ENCODE results near the gene B4GAT1.
A peak's percentile ranks its signal among the peaks of the same experiment; 100 is the strongest.

Gene B4GAT1

DNA sequence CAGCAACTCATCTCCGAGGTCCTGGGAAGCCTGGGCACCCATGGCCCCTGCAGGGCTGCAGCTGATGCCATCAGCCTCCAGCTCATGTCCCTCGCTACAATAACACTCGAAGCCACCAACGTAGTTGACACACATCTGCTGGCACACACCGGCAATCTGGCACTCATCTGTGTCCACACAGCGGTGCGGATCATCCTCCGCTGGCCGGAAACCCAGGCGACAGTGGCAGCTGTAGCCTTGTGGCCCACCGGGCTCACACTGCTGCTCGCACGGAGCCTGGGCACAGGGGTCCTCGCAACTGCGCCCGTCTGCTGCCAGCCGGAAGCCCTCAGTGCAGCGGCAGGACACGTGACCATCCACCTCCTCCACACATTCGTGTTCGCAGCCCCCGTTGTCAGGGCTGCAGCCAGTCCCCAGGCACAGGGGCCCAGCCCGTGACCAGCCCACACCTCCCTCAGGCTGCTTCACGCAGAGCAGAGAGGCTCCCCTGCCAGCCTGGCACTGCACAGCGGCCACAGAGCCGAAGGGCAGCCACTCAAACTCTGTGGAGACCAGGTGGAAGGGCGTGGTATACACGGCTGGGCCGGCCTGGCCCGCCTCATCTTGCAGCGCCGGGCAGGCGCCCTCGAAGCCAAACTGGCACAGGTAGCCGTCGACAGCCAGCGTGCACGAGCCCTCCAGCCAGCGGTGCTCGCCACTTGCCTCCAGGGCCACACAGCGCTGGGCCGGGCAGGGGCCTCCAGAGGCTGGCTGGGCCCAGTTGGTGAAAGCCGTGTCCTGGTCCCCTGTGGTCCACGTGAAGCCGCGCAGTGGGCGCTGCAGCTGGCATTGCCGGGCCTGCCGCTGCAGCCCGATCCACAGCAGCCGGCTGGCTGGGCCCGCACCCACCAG, 31.3 kb downstream of the B4GAT1 start:
- DNase-seq (ENCODE audit: low read depth): no peak
- no peak overlapping the region for H3K4me3 ChIP-seq (ENCODE audit: low read length)

DNA sequence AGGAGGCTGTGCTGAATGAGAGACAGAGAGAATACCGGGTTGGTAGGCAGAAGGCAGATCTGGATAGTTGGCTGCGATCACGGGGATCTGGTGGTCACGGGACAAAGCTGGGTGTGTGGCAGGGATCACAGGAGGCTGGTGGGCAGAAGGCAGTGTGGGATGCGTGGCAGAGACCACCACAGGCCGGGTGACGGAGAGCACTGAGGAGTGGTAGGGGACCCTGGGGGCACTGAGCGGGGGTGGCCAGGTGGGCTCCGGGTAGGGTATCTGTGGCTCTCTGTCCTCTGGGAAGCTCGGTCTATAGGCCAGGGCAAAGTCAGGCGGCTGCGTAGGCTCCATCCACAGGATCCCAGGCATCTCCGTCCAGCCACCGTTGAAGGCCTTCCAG, 31.9 kb downstream of the B4GAT1 start:
- DNase-seq (ENCODE audit: low read depth): no peak
- H3K4me3 ChIP-seq (ENCODE audit: low read length): no peak overlapping the region
- TF ChIP-seq, protein P1, sequence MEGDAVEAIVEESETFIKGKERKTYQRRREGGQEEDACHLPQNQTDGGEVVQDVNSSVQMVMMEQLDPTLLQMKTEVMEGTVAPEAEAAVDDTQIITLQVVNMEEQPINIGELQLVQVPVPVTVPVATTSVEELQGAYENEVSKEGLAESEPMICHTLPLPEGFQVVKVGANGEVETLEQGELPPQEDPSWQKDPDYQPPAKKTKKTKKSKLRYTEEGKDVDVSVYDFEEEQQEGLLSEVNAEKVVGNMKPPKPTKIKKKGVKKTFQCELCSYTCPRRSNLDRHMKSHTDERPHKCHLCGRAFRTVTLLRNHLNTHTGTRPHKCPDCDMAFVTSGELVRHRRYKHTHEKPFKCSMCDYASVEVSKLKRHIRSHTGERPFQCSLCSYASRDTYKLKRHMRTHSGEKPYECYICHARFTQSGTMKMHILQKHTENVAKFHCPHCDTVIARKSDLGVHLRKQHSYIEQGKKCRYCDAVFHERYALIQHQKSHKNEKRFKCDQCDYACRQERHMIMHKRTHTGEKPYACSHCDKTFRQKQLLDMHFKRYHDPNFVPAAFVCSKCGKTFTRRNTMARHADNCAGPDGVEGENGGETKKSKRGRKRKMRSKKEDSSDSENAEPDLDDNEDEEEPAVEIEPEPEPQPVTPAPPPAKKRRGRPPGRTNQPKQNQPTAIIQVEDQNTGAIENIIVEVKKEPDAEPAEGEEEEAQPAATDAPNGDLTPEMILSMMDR (conservative IDR thresholded peaks at IDR 0.05; ENCODE audit: low read depth, low read length): no peak

More for the DNA sequence above, 31.3 kb downstream of the B4GAT1 start:
- TF ChIP-seq, protein P1 (conservative IDR thresholded peaks at IDR 0.05; ENCODE audit: low read depth, low read length): no peak

DNA sequence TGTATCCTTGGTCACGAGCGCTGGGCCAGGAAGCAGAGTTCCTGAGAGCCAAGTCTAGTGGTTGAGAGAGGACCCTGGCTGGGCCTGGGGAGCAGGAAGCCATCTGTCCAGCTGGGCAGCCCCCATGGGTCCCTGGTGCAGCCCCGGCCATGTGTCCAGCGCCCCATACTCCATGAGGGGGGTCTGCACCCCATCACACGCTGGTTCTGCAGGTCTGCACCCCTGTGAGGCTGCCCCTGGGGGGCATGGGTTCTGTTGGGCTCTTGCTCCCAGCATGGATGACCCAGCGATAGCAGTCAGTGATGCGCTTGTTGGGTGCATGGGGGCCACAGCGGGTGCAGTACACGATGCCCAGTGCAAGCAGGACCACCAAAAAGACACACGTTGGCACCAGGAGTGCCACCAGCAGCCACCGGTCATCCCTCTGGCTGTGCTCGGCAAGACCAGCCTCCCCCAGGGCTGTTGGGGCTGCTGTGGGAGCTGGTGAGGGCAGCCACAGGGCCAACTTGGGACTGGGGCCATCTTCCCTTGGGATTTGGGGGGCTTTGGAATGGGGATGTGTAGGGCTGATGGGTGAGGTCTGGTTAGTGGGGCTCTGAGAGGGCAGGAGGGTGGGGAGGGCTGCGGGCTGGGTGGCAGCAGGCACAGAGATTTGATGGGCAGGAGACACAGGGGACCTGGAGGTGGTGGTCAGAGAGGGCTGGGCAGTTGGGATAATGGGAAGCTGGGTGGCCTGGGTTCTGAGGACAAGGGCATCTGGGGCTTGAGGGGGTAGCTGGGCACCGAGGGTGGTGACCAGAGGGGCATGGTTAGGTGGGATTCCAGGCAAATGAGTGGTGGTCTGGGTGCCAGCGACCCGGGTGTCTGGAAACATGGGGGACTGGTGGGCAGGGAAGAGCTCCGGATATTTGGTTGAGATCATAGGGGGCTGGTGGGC, 32.6 kb downstream of the B4GAT1 start:
- no peak for DNase-seq (ENCODE audit: low read depth)
- no peak overlapping the region for H3K4me3 ChIP-seq (ENCODE audit: low read length)
- TF ChIP-seq, protein P1 (conservative IDR thresholded peaks at IDR 0.05; ENCODE audit: low read depth, low read length): no peak

DNA sequence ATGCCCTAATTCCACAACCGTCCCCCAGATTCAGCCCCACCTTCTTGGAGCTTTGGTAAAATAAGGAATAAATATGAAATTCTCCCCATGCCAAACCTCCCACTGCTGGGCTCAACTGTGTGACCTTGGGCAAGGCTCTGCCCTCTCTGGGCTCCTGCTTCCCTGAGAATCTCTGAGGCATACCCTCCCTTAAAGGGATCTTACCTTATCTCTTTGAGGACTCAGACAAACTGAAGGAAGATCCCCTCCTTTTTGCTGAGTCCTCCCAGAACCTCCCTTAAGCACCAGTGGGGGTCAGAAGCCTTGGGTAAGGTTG, 33.3 kb downstream of the B4GAT1 start:
- no peak for DNase-seq (ENCODE audit: low read depth)
- TF ChIP-seq, protein P1 (conservative IDR thresholded peaks at IDR 0.05; ENCODE audit: low read depth, low read length): no peak
- H3K4me3 ChIP-seq (ENCODE audit: low read length): no peak overlapping the region

DNA sequence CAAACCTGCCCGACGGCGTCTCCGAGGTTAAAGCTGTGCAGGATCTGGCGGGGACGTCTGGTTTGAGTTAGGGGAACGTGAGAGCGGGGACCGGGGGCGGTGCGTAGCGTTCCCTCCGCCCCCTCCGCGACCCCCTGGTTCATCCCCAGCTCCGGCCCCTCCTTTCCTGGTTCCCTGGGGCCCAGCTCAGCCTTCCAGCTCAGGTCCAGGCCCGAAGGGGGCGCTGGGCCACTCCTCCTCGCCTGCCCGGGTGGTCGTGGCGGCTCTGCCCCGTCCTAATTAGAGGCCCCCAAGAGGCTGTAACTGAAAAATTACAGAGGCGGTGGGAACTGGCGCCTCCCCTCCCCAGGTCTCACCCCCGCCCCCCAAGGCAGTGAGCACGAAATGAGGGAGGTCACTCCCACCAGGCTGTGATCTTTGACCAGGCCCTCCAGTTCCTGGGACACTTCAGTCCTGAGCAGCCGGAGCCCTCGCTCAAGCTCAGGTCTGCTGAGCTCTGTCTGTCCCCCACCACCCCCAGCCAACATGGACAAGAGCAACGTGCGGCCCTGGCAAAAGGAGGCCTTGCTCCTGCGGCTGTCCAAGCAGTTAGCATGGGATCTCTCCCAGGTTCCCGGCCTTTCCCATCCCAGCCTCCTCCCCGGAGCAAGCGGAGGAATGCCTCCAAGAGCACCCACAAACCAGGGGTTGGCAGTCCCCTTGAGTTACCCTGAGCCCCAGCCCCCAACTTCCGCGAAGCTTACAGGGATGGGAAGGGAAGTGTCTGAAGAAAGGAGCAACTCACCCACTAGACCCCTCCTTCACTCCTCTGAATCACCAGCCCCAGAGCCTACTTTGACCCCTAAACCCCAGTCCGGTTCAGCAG, 33.9 kb downstream of the B4GAT1 start:
- peak overlapping the region; percentile 34 for H3K4me3 ChIP-seq (ENCODE audit: low read length)
- no peak for DNase-seq (ENCODE audit: low read depth)
- TF ChIP-seq, protein P1 (conservative IDR thresholded peaks at IDR 0.05; ENCODE audit: low read depth, low read length): peak; percentile 20

DNA sequence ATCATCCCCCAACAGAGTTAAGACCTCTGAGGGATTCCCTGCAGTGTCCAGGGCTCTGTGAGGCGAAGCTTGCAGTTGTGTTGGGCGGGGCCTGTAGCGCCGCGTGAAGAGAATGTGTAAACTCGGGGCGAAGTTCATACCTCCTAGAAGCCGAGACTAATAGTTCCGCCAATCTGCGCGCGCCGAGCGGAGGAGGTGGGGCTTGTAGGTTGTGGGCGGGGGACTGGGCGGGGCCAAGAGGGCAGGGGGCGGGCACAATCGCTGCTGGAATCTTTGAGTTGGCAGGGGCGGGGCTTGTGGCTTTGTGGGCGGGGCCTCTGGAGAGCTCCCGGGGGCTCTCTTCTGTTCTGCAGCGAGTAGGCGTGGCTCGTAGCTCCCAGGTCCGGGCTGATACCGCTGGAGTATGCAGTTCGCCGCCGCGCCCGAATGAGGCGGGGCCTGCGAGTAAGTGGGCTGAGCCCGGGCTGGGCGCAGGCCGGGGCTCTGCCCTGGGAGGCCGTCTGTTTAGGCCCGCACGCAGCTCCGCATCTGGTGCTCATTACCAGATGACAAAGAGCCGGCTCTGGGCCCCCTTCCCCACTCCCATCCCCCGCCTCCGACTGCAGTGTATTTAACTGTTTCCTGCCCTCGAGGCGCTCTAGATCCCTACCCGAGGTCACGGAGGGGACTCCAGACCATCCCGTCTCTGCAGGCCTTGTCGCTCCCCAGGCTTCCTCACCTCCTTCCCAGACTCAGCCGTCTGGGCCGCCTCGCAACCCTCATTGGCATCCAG, 34.7 kb downstream of the B4GAT1 start:
- DNase-seq (ENCODE audit: low read depth): peak; percentile 86
- TF ChIP-seq, protein P1 (conservative IDR thresholded peaks at IDR 0.05; ENCODE audit: low read depth, low read length): no peak
- H3K4me3 ChIP-seq (ENCODE audit: low read length): peak overlapping the region; percentile 54
